Stimulated activated CD4-positive, alpha-beta T cell treated with anti-CD3 and anti-CD28 coated beads, Interleukin-12 subunit alpha, Interleukin-12 subunit beta, amount 100 ng/mL, for 4 hours (primary cell): ENCODE data around the gene ARHGAP10.

Source experiments
- DNase-seq: peaks from one replicate; pipeline ENCODE4 v3.0.0-alpha.2; 2020

ARHGAP10 gene

DNA sequence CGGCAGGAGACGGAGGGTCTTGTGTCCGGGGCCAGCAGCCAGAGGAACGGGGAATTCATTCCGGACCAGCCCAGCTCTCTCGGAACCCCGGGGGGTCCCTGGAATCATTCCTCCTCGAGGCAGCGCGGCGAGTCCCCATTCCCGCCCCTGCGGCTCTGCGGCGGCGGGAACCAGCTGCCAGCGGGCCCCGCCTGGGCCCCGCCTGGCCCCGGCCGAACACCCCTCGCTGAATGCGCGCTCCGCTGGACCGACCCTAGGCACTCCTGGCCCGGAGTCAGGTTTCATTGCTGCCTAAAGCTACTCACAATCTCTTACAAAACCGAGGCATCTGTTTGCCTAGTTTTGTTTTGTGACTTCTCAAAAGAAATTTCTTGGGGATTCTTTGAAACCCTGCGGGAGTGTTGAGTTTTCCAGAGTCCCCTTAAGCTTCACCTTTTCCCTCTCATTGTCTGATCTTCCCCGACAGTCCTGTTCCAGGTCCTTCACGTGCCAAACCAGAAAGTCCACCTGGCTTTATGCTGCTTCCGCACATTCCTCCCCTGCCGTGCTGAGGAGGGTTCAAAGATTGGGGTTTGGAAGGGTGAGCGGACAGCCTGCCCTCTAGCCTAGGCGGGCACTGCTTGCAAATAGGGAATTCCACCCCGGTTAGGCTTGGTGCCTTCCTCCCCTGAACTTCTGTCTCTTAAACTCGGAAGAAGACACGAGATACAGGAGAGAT is 789 bp downstream of the ARHGAP10 start:
- peak; percentile 11 for DNase-seq

DNA sequence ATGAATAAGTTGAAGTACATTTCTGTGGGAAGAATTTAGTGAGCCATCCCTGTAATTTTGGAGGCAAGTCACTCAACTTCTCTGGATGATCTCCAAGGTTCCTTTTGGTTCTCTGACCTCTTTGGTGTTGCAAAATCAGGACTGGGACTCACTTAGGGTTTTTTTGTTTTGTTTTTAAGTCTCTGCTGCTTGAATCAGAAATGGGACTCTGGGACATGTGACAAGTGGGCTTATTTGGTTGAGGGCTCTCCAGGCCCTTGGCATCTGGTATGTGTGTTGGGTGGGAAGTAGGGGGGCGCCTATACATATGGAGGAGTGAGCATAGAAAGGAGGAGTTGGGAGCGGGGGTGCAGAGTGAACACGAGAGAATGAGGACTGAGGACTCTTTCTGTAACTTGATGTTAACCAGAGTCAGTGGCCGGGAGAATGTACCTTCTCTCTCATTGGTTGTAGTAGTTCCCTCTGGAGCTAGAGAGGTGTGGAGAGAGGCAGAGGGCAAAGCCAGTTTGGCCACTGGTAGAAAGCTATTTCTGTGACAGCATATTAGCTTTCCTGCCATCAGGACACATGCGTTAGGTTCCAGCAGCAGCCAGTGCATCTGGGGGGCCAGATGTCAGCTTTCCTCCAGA is 1.9 kb downstream of the ARHGAP10 start:
- no peak for DNase-seq

DNA sequence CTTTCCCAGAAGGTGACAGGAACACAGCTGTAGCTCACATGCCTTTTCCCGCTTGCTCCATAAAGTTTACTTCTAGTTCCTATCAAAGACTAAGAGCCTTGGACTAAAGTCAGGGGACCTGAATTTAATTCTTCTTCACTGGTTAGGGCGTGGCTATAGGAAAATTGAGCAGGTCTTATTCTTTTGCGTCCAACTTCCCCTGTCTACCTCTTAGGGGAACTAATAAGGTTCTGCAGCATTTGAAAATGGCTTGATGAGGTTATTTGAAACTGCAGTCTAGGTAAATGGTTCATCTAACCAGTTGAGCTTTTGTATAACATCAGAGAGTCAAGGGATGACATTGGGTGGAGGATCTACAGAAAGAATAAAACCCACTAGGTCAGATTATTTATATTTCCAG is 2.6 kb downstream of the ARHGAP10 start:
- DNase-seq, result no peak

DNA sequence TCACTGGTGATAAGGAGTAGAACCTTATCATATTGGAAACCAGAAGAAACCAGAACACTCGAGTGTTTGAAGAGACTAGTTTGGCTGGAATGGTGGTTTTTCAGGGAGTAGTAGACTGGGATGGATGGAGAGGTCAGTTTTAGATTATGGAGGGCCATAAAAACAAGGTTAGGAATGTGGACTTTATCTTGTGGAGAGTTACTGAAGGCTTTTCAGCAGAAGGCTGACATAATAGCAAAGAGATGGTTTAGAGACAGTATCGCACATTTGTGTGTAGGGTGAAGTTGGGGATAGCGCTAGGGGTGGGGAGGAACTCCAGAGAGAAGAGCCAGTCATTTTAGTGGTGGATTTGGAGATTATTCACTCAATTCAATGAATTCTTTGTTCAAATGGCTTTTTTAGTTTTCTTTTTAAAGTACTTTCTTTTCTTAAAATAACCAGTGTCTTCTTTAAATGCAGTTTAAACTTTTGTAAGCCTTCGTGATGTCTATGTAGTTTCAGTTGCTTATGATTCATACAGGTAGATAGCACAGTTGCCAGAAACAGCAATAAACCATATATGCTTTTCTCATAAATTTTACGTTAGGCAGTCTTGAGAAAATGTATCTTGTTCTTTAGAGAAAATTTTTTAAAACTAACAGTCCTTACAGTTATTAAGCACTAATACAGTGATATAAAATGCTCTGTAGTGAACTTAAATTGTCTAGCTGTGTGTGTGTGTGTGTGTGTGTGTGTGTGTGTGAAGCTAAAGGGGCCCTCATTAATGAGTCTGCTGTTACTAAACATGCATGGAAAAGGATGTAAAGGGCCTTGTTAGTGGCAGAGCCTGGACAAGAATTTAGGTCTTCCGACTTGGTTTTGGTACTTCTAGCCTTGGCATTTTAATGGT is 3.8 kb downstream of the ARHGAP10 start:
- DNase-seq, result no peak

DNA sequence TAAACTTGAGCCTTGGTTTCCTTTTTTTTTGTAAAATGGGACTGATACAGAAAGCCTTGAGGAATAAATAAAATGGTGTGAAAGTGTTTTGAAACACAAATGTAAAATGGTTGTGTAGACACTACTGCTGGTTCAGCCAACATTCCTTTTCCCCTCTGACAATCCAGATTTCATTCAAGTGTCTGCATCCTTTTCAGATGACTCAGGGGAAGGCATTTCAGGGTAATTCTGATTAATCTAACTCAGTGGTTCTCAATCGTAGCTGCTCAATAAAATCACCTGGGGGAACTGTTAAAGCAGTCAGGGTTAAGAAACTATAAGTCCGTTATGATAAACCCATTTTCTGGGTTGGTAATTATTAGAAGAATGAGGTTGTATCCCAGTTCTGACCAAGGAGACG is 4.6 kb downstream of the ARHGAP10 start:
- no peak for DNase-seq

DNA sequence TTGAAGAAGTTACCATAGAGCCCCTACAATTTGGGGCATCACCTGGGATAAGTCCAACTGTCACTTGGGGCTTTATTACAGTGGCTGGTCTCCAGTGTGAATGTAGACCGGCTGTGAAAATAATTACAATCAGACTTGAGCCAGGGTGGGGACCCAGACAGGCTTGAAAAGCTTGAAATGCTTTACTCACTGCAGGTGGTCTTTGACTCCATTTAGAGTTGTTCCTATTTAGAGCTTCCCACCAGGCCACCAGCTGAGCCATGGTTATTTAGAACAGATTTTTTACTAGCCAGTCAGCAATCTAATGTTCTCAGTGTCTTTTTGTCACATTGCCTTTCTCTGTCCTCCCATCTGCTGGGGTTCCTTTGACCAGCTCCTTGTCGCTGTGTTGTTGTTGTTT is 5.7 kb downstream of the ARHGAP10 start:
- no peak for DNase-seq

DNA sequence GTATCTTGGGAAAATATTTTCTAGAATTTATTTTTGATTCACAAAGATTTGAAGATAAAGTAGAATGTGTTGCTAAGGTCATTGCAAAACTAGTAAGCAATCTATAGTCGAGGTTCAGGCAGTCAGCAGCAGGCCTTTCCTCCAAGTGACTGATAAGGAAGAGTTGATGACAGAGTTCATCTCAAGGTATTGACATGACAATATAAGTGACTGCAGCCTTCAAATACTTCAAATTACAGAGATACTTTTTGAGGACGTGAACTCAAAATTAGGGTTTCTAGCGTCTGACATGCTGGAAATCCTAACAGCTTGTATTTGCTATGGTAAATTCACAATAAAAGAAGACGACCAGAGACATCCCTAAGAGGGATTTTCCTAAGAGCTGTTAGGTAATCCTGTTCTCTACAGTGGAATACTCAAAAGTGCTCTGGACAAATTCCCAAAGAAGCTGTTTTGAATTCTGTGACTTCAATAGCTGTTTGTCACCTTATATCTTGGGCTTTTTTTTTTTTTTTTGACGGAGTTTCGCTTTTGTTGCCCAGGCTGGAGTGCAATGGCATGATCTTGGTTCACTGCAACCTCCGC is 7.4 kb downstream of the ARHGAP10 start:
- no peak for DNase-seq

DNA sequence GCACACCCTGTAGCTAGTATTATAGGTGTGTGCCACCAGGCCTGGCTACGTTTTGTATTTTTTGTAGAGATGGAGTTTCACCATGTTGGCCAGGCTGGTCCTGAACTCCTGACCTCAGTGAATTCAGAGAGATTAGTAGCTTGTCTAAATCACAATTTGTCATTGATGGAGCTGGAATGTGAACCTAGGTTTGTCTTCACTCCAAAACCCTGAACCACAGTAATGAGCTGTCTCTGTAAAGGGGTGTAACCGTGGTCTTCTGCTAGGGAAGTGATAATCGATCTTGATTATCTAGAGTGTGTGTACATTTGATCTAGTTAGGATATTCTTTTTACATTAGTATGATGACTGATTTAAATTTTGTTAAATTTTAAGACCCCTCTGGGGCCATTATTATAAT is 8.3 kb downstream of the ARHGAP10 start:
- no peak for DNase-seq

DNA sequence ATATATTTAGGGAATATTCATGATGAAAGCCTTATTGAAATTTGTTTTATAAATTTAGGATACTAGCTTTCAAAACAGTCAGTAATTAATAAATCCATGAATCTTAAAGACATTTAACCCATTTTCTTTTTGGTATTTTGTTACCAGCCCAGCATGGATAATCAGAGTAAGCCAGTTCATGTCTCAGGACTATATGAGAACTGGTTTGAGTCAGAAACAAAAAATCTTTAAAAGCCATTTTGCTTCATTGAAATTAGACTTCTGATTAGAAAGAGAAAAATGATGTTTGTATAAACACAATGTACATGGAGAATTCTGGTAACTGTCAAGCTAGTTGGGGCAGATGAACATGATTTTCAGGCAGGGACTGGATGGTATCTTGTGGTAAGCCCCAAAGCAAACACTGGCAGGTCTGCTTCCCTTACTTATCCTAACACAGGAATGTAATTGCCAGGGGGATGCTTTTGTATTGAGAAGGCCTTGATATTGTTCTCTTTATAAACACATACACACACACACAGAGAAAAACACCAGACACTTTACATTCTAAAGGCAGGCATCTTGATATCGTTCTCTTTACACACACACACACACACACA is 9.4 kb downstream of the ARHGAP10 start:
- no peak for DNase-seq

DNA sequence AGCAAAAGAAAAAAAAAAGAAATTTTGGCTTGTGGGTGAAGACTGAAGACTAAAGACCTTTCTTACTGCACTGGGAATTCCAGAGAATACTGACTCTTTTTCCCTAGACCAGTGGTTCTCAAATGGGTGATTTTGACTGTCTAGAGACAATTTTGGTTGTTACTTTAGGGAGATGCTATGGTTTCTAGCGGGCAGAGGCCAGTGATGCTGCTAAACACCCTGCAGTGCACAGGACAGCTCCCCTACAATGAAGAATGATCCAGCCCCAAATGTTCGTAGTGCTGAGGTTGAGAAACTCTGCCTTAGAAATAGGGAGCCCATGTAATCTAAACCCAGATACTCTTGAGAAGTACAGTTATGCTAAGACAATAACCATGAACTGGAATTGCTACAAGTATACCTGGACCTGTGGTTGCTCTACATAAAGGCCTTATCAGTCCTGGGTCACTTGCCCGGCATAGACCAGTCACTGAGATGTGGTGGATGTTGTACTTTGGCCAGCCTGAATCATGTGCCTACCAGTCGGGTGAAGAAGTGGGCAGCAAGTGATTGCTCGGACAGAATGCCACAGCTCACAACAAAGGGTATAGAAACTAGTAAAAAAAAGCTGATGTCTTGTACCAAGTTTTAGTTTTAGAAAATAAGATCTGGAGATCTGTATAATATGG is 16.0 kb downstream of the ARHGAP10 start:
- no peak for DNase-seq

DNA sequence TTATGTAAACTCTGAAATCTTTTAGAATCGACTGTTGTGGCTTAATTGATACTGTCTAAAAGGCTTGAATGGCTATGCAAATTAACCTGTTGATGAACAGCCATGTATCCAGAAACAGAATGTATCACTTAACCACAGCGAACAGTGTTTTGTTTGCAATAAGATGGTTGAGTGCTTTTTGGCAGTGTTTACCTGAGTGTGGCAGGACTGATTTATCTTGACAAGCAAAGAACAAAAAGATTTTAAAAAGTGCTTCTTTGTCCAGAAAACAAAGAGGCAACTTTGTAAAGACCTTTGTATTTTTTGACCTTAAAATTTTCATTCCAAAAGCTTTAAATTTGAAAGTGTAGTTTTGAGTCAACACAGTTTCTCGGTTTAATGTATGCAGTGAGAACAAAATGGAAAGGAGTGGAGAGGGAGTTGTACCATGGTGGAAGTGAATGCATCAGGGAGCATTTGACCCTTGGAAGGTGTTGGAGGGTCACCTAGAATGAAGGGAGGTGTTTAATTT is 18.0 kb downstream of the ARHGAP10 start:
- no peak for DNase-seq

DNA sequence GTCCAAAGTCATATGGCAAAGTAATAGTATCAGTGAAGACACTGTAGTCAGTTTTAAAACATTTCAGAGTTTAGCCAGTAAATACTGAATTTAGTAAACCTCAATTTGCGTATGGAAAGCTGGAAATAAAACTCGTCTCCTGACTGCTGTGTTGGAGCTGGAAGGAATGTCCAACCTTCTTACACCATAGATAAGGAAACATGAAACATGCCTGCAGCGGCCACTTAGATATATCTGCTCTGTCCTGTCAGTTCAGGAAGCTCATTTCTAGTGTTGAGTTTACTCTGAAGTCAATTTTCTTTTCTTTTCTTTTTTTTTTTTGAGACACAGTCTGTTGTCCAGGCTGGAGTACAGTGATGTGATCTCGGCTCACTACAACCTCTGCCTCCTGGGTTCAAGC is 21.2 kb downstream of the ARHGAP10 start:
- DNase-seq, result no peak

DNA sequence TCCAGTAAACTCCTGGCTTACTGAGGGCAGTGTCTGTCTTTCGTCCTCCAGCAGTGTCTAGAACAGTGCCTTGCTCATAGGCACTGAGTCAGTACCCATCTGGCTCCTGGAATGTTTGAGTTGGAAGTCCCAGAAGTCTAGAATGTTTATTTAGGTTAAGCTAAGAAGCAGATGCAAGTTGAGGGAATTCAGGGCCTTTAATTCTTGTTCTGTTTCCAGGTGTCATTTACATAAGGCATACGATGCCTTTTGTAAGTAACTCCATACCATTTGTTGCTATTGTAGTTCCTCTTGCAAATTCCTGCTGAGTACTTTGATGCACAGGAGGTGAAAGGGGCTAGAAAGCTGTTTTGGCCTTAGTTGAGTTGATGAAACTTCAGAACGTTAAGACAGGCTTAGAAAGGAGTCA is 22.2 kb downstream of the ARHGAP10 start:
- DNase-seq, result no peak

DNA sequence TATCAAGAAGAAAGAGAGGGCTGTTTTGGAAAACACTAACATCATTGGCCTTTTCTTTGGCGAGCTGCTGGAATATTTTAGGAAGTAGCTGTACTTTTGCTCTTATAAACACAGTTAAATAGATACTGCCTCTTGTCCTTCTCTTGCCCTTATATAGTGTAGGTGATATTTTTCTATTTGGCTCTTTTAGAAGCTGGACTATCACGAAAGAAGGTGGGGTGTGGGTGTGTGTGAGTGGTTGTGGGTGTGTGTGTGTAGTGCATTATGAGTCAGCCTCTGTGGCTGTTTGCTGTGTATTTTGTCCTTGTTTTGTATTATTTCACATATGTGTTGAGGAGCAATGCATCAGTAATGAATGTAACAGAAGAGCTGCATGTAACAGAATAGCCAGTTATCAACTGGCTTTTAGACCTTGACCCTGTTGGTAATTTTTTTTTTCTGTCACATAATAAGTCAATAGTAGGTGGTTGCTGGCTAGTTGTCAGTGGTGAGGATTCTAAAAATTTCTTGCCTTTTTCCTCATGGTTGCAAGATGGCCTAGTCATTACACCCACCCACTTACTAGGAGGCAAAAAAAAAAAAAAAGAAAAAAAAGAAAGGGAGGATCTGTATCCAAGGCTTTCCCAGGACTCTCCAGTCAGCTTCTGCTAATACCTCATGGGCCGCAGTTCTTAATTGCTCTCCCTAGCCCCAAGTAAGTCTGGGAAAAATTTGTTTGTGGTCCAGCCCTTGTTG is 23.8 kb downstream of the ARHGAP10 start:
- no peak for DNase-seq

DNA sequence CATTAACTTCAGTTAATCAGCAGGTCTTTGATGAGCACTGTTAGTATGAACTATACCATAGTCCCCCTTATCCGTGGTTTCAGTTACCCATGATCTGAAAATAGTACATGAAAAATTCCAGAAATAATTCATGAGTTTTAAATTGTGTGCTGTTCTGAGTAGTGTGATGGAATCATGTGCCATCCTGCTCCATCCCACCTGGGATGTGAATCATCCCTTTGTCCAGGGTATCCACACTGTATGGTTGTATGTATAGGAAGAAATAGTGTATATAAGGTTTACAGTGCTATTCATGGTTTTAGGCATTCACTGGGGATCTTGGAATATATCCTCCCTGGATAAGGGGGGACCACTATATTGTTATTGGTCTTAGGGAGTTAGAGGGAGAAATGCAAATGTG is 24.5 kb downstream of the ARHGAP10 start:
- no peak for DNase-seq

DNA sequence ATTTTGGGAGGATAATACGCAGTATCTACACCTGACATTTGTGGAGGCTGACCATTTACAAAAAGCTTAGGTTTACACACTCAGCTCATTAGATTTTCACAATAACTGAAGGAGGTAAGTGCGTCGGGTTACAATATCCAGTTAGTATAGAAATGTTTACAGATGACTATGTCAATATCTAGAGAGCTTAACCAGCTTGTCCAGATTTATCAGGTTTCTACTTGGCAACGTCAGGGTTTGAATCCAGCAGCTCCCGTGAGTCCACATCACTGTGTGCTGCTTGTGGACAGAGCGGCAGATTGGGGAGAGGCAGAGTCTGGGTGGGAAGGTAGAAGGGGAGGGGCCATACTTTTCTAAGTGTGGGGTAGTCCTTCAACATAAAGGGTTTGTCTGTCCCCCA is 28.3 kb downstream of the ARHGAP10 start:
- DNase-seq, result no peak

DNA sequence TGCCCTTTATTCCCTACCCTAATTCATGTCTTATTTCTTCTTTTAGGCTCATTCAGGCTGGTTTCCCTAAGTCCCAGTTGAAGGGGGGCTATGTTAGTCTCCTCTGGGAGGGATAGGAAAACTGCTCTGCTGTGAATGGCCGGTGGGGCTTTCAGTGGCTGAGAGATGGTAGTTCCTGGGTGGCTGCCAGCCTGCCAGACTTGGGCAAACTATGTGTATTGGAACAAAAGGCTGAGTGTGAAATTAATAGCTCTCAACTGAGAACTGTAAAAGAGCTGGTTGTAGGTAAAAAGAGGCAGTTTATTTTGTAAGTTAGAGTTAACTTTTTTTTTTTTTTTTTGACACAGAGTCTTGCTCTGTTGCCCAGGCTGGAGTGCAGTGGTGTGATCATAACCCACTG is 28.8 kb downstream of the ARHGAP10 start:
- DNase-seq, result no peak

DNA sequence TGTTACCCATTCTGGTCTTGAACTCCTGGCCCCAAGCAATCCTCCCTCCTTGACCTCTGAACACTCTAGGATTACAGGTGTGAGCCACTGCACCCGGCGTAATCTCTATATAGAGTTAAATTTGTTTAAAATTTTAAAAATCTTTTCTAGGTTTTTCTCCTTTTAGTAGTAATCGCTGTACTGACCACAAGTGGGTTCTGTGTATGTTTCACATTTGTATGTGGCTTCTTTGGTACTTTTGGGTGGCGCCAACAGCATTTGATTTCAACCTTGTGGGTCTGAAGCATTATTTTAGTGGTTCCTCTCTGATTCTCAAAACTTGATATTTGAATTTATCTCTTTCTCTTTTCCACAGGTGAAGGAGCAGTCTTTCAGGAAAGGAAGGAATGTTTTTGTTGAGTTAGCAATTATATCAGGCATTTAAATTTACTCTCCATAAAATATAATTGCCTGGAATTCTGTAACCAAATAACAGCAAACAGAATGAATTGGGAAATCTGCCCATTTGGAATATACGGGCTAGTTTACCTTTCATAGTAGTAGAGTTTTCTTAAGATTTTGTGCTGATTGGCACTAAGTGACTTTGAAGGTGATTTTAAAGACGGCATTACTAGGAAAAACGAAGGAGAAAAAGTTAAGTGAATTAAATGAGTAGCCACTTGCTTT is 29.5 kb downstream of the ARHGAP10 start:
- no peak for DNase-seq

DNA sequence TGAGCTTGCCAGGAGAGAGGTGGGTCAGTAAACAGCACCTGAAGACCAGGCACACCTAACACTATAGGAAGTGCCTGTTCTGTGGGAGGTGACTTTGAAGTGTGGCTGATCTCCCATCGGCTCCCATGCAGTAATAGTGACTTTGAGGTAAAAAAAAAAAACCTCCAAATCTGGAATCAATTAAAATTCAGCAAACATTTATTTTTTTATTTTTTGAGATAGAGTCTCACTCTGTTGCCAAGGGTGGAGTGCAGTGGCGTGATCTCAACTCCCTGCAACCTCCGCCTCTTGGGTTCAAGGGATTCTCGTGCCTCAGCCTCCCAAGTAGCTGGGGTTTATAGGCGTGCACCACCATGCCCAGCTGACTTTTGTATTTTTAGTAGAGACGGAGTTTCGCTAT is 32.4 kb downstream of the ARHGAP10 start:
- DNase-seq, result no peak

DNA sequence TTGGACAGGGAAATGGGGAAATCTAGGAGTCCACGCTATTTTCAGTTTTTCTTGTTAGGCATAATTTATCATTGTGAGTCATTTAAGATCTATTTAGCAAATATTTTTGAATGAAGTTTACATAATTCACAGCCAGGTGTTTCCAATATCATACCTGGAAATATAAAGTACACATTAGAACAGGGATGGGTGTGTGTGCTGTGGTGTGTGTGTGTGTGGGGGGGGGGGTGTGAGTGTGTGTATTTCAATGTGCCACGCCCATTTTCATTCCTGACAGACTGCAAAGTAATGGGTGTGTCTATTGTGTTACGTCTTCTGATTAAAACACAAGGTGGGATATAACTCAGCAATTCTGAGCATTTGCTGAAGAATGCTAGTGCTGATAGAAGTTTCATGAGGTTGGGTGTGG is 33.2 kb downstream of the ARHGAP10 start:
- DNase-seq, result no peak

DNA sequence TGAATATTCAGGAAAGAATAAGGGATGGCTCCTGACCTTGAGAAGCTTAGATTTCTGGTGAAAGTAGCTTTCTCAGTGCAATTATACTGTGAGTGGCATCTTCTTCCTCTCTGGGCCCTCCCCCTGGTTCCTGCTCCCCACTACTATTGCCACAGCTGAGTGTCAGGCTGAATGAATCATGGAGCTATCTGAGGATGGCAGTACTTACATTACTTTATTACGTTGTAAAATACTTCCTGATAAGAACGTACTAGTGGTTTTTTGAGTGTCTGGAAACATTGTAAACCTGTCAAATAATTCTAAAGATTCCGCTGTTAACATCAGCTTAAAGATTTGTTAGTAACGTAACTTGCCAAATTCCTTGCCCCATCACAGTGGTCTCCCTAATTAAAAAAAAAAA is 36.2 kb downstream of the ARHGAP10 start:
- DNase-seq, result no peak
